ENCODE data around the gene MAPKAPK2. TPM values are rescaled to one million over a fixed set of nuclear protein-coding genes. Genes with fewer than 3 reads are reported as not detected.
A peak's percentile ranks its signal among the peaks of the same experiment; 100 is the strongest.
"Not testable (repeated sequence)": the region's sequence is repeated elsewhere in the genome, so short reads cannot be mapped to it uniquely, and the experiment has no call there.

Gene MAPKAPK2
- total RNA-seq, 1 experiment from 2014 or later: 98.5 TPM

GRCh38 chr1:206778031-206778430, 93.3 kb downstream of the MAPKAPK2 start:
- TF ChIP-seq EZH2phosphoT487 (IDR thresholded peaks at IDR 0.05; ENCODE audit: borderline replicate concordance, low read length): no peak
- H3K9me3 ChIP-seq (ENCODE audit: low read length): no peaks in the 10 kb centered on the region
- DNase-seq: no peak
- ATAC-seq: no peak
- H3K9me2 ChIP-seq (replicated peaks; ENCODE audit: low read length): no peaks in the 10 kb centered on the region
- POLR2A ChIA-PET (ENCODE audit: unreplicated experiment): no interaction called here
- BruUV-seq (replicated peaks): no TSS peak
- 0 out of 2 replicates have a peak, but pooled peaks cover 4% of the 10 kb centered on the region for H3K4me1 ChIP-seq (ENCODE audit: insufficient read depth, low read length)
- H3K27ac ChIP-seq (ENCODE audit: low read length): no peak overlapping the region
- H4K20me1 ChIP-seq (ENCODE audit: low read length): no peaks in the 10 kb centered on the region
- H3K9ac ChIP-seq (ENCODE audit: low read length): no peak overlapping the region
- H2AFZ ChIP-seq (ENCODE audit: low read length): no peak overlapping the region
- no peak overlapping the region for H3K4me3 ChIP-seq (ENCODE audit: low read length)
- no peaks in the 10 kb centered on the region for H3K36me3 ChIP-seq (ENCODE audit: low read depth, low read length)
- intact Hi-C loops (cut with micrococcal nuclease): no loop called here
- H3K79me2 ChIP-seq (ENCODE audit: low read length): no peaks in the 10 kb centered on the region
- H3K4me2 ChIP-seq (ENCODE audit: low read length): no peak overlapping the region
- CTCF ChIA-PET: no interaction called here
- H3K27me3 ChIP-seq (ENCODE audit: low read length): peaks cover 39% of the 10 kb centered on the region
- H3F3A ChIP-seq (ENCODE audit: low read length, unreplicated experiment): no peaks in the 10 kb centered on the region

GRCh38 chr1:206778911-206779310, 94.2 kb downstream of the MAPKAPK2 start:
- H3F3A ChIP-seq (ENCODE audit: low read length, unreplicated experiment); H3K9me2 ChIP-seq (replicated peaks; ENCODE audit: low read length); H3K9me3 ChIP-seq (ENCODE audit: low read length); POLR2A ChIA-PET (ENCODE audit: unreplicated experiment); H3K9ac ChIP-seq (ENCODE audit: low read length); CTCF ChIA-PET; H3K4me3 ChIP-seq (ENCODE audit: low read length); H3K27ac ChIP-seq (ENCODE audit: low read length); ATAC-seq; H3K79me2 ChIP-seq (ENCODE audit: low read length); intact Hi-C loops (cut with micrococcal nuclease); BruUV-seq (replicated peaks); H3K4me1 ChIP-seq (ENCODE audit: insufficient read depth, low read length); H3K36me3 ChIP-seq (ENCODE audit: low read depth, low read length); H3K4me2 ChIP-seq (ENCODE audit: low read length); H2AFZ ChIP-seq (ENCODE audit: low read length); H4K20me1 ChIP-seq (ENCODE audit: low read length): not testable (repeated sequence)
- DNase-seq: peak; percentile 55
- peaks cover 35% of the 10 kb centered on the region for H3K27me3 ChIP-seq (ENCODE audit: low read length)

- intact Hi-C loops (cut with micrococcal nuclease): no loop called here
- CTCF ChIA-PET: no interaction called here
- no peak overlapping the region for H3K27ac ChIP-seq (ENCODE audit: low read length)
- H3K4me2 ChIP-seq (ENCODE audit: low read length): no peak overlapping the region
- BruUV-seq (replicated peaks): no TSS peak
- DNase-seq: no peak
- H3K4me3 ChIP-seq (ENCODE audit: low read length): no peak overlapping the region
- TF ChIP-seq CTCF (conservative IDR thresholded peaks at IDR 0.05; ENCODE audit: low read depth, low read length) (no peak), EZH2phosphoT487 (IDR thresholded peaks at IDR 0.05; ENCODE audit: borderline replicate concordance, low read length) (no peak), EZH2 (IDR thresholded peaks at IDR 0.05; ENCODE audit: low read length, unreplicated experiment) (no peak)
- peaks cover 28% of the 10 kb centered on the region for H3K27me3 ChIP-seq (ENCODE audit: low read length)
- POLR2A ChIA-PET (ENCODE audit: unreplicated experiment): no interaction called here
- no peaks in the 10 kb centered on the region for H3F3A ChIP-seq (ENCODE audit: low read length, unreplicated experiment)
- no peaks in the 10 kb centered on the region for H4K20me1 ChIP-seq (ENCODE audit: low read length)
- no peaks in the 10 kb centered on the region for H3K9me2 ChIP-seq (replicated peaks; ENCODE audit: low read length)
- no peak overlapping the region for H2AFZ ChIP-seq (ENCODE audit: low read length)
- H3K4me1 ChIP-seq (ENCODE audit: insufficient read depth, low read length): 0 out of 2 replicates have a peak, but pooled peaks cover 4% of the 10 kb centered on the region
- H3K79me2 ChIP-seq (ENCODE audit: low read length): no peaks in the 10 kb centered on the region
- no peaks in the 10 kb centered on the region for H3K9me3 ChIP-seq (ENCODE audit: low read length)
- H3K9ac ChIP-seq (ENCODE audit: low read length): no peak overlapping the region
- no peak for ATAC-seq
- no peaks in the 10 kb centered on the region for H3K36me3 ChIP-seq (ENCODE audit: low read depth, low read length)
These were observed 94.9 kb downstream of the MAPKAPK2 start for GRCh38 chr1:206779638-206780037.

- Histone ChIP-seq H3K9me3 (ENCODE audit: low read length) (no peaks in the 10 kb centered on the region), H3K36me3 (ENCODE audit: low read depth, low read length) (no peaks in the 10 kb centered on the region), H2AFZ (ENCODE audit: low read length) (no peak overlapping the region), H3K79me2 (ENCODE audit: low read length) (no peaks in the 10 kb centered on the region), H3K27ac (ENCODE audit: low read length) (no peak overlapping the region), H3K4me2 (ENCODE audit: low read length) (no peak overlapping the region), H3K27me3 (ENCODE audit: low read length) (peaks cover 38% of the 10 kb centered on the region), H3K9me2 (replicated peaks; ENCODE audit: low read length) (no peaks in the 10 kb centered on the region), H3K4me1 (ENCODE audit: insufficient read depth, low read length) (0 out of 2 replicates have a peak, but pooled peaks cover 4% of the 10 kb centered on the region), H3K4me3 (ENCODE audit: low read length) (no peak overlapping the region), H3F3A (ENCODE audit: low read length, unreplicated experiment) (no peaks in the 10 kb centered on the region), H3K9ac (ENCODE audit: low read length) (no peak overlapping the region), H4K20me1 (ENCODE audit: low read length) (no peaks in the 10 kb centered on the region)
- no peak for TF ChIP-seq CTCF (conservative IDR thresholded peaks at IDR 0.05; ENCODE audit: low read depth, low read length)
- TF ChIP-seq EZH2 (IDR thresholded peaks at IDR 0.05; ENCODE audit: low read length, unreplicated experiment): no peak
- TF ChIP-seq EZH2phosphoT487 (IDR thresholded peaks at IDR 0.05; ENCODE audit: borderline replicate concordance, low read length): no peak
- intact Hi-C loops (cut with micrococcal nuclease): no loop called here
- no TSS peak for BruUV-seq (replicated peaks)
- ChIA-PET CTCF (no interaction called here), POLR2A (ENCODE audit: unreplicated experiment) (no interaction called here)
- DNase-seq (no peak), ATAC-seq (no peak)
These were observed 97.7 kb downstream of the MAPKAPK2 start for GRCh38 chr1:206782448-206782847.
